GM08714 (cell line): ENCODE measurements around the gene STK25.

Source experiments
- H3K4me3 ChIP-seq: fragments of 200-500 bp; sonication (Bioruptor generic); 2 replicates; pipeline ENCODE4 v1.5.1; 2014; ENCODE audit warnings: mild to moderate bottlenecking, low read length, inconsistent platforms
- ZNF274 ChIP-seq: IDR thresholded peaks from 2 replicates; pipeline ENCODE4 v1.6.1; 2012; ENCODE audit warnings: mild to moderate bottlenecking, low read depth, low read length

Gene STK25

DNA sequence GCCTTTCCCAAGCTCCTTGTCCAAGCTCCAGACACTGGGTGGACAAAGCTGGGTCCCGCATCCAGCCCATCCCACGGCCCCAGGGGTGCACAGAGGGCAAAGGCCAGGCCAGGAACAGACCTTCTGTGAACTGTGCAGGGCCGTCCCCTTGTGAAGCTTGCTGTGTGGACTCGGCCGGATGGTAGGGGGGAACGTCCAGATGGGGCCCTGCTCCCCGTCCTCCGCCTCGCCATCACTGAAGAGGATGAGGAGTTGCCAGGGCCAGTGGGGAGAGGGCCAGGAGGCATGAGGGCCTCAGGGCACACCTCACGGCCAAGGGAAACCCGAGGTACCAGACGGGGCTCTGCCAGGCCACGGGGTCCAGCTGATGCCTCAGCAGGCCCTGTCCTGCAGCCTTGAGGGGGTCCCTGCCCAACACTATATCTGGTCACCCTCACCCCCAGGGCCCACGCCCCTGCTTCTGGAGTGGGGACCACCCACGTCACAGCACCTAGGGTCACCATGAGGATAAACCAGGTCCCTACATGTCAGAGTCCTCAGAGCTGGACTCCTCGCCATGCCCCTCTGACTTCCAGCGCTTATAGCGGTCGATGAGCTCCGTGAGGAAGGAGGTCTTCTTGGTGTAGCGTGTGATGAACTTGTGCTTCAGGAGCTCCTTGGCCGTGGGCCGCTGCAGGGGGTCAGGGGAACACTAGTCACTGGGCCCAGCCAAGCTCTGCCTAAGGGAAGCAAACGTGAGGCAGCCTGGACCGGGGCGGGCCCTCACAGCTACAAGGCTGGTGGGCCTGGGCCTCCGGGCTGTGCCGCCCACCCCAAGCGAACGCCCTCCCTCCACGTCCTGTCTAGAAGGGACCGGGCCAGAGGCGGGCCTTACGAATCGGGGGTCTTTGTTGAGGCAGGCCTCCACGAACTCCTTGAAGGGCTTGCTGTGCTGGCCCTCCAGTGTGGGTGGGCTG is 10.0 kb downstream of the STK25 start:
- TF ChIP-seq ZNF274, result no peak
- no peak overlapping the region for H3K4me3 ChIP-seq

DNA sequence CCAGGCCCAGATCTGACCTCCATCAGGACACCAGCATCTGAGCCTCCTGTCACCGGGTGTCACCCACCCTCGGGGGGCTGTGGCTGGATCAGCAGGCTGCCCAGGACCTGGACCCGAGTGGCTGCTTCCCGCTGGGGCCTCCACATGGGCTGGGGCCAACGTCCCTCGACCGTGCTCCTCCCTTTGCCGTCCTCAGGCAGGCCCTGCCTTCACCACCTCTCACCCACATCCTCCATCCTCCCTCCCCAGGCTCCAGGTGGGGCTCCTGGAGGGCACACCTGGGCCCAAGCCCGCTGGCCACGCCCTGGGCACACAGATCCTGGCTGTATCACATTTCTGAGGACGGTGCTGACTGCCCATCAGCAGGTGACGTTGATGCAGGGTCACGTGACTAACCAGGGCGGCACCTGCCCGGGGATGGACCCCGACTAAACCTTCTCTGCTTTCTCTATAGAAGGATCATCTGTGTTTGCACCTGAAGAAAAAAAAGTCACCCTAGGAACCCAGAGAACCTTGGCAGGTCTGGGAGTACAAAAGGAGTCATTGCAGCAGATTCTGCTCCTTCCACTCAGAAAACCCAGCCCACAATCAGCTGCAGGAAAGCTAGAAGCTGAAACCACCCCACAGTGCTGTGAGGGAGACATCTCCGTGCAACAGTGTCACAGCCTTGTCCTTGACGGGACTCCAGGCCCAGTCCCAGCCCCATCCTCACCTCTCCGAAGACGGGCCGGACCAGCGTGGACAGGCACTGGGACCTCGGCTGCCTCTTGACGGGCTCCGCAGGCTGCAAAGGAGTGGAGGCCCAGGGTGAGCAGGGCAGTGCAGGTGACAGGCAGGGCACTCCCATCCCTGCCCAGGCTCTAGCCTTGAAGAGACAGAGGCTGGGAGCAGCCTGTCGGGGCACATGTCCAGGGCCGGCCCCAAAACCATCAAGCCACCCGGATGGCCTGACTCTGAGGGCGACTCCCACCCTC is 11.2 kb downstream of the STK25 start:
- TF ChIP-seq ZNF274, result no peak
- no peak overlapping the region for H3K4me3 ChIP-seq

DNA sequence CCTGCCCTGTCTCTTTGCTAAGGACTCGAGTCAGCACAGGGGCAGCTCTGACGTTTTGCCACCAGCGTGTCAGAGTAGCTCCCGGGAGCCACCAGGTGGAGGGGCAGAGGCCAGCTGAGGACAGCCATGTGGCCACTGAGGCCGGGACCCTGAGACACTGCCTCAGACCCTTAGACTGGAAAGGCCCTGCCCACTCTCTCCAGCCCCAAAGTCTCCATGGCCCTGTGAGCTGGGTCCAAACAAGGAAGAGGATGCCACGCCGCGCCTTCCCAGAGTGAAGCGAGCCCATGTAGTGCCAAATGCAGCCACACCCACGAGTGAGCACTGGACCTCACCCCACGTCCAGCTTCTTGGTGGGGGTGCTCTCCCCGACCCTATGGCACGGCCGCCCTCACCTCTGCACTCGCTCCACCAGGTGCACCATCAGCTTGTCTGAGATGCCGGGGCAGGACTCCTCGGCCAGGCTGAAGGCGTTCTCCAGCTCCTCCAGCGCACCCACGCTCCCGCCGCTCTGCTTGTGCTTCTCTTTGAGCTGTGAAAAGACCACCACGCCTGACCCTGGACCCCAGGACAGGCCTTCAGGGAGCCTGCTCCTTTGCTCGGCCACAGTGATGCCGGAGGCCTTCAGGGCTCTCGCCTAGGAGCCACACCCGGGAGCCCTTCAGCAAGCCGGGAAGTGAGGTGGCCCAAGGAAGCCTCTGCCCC is 12.2 kb downstream of the STK25 start:
- TF ChIP-seq ZNF274, result no peak

DNA sequence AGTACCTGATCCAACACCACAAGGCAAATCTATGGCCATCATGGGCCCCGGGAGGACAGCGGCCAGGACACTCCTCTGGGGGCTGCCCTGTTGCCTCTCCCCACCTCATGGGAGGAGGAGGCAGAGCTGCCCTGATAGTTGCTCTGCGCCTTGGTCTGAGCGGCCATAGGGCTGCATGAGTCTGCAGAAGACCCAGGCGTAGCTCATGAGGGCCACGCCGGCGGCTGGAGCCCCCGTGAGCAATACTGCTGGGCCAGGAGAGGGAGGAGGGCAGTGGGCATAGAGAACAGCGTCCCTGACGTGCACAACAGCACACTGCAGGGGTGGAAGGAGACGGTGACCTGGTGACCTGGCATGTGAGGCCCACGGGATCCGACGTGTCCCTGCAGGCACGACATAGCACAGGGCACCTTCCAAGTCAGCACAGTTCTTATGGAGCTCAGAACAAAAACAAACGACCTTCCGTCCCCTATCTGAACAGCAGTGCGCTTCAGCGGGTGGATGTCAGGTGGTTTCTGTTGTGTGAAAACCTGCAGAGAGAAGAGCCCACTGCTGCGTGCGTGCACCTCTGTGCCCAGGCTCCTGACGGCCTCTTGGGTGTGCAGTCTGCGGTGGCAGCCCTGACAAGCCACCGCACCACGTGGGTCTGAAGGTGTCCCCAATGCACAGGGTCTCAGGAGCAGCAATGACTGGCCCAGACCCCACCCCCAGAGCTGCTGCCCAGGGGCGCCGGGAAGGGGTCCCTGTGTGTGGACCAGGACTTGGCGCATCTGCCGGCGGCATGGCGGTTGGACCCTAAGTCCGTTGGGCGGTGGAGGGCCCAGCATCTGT is 13.0 kb downstream of the STK25 start:
- TF ChIP-seq ZNF274, result no peak
- H3K4me3 ChIP-seq, result no peak overlapping the region

More for the DNA sequence above, 12.2 kb downstream of the STK25 start:
- H3K4me3 ChIP-seq, result no peak overlapping the region

DNA sequence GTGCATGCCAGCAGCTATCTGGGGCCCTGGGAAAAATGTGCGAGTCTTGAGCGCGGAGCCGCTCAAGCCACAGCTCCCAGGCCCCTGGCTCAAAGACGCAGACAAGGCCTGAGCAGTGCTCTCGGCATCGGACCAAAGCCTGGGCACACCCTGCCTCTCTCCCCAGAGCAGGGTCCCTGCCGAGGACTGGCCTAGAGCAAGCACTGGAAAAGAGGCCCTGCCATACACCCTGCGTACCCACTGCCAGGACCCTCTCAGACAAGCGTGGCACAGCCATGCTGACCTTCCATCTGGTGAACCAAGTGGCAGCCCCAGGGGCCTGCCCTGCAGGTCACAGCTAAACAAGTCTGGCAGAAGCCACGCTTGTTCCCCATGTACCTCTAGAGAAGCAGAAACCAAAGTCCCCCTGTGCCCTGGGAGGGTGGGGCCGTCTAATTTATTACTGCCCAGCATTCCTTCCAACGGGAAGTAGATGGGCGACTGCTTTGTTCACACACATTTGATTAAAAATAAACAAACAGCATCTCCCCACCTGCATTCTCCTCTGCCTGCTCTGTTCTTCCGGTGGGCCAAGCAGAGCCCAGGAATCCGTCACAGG is 14.0 kb downstream of the STK25 start:
- no peak overlapping the region for H3K4me3 ChIP-seq
- TF ChIP-seq ZNF274, result no peak

DNA sequence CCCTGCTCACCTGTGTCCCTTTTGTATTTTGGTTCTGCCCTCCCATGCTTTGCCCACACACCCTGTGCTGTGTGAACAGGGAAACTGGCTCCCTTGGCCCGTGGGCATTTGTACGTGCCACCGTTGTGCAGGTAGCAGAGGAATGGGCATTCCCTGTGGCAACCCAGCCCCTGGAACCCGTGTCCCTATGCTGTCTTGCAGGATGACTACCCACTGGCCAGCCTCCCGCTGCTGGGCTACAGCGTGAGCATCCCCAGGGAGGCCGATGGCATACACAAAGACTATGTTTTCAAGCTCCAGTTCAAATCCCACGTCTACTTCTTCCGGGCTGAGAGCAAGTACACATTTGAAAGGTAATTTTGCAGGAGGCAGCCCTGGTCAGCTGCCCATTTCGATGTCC is 15.3 kb downstream of the STK25 start:
- TF ChIP-seq ZNF274, result no peak
- no peak overlapping the region for H3K4me3 ChIP-seq

DNA sequence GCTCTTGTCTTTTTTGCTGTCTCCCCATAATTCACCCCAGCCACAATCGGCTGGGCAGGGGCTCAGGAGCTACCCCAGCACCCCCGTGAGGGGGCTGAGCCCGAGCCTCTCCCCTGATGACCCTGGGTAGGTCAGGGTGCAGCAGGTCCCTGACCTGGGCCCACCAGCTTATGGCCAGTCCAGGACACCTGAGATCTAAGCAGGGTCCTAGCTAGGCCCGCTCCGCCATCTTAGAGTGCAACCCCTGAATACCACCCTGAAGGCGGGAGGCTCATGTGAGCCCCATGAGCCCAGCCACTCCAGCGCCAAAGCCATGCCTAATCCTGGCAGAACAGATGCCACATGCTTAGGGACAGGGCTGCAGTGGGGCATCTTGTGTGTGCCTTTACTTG is 16.2 kb downstream of the STK25 start:
- H3K4me3 ChIP-seq, result no peak overlapping the region
- TF ChIP-seq ZNF274, result no peak

DNA sequence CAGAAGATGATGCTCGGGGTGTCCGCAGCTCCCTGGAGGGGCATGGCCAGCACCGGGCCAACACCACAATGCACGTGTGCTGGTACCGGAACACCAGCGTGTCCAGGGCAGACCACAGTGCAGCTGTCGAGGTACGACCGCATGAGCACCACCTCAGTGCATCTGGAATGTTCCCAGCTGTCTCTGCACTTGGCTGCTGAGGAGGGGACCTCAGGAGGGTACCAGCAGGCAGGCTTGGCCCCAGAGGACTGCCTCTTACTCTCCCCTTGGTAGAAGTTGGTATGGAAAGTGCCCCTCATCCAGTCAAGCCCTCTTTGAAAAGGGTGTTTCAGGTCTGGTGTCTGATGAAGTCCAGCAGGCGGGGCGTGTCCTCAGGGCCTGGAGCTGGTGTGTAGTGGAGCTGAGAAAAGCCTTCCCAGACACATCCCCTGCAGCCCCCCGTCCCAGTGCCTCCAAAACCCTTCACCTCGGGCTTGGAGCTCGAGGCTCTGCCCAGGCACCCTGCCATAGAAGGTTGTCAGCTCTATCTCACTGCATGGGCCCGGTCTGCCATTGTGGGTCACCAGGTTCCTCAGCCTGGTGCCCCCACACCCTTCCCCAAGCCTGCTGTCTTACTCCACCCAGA is 16.7 kb downstream of the STK25 start:
- no peak overlapping the region for H3K4me3 ChIP-seq
- no peak for TF ChIP-seq ZNF274

DNA sequence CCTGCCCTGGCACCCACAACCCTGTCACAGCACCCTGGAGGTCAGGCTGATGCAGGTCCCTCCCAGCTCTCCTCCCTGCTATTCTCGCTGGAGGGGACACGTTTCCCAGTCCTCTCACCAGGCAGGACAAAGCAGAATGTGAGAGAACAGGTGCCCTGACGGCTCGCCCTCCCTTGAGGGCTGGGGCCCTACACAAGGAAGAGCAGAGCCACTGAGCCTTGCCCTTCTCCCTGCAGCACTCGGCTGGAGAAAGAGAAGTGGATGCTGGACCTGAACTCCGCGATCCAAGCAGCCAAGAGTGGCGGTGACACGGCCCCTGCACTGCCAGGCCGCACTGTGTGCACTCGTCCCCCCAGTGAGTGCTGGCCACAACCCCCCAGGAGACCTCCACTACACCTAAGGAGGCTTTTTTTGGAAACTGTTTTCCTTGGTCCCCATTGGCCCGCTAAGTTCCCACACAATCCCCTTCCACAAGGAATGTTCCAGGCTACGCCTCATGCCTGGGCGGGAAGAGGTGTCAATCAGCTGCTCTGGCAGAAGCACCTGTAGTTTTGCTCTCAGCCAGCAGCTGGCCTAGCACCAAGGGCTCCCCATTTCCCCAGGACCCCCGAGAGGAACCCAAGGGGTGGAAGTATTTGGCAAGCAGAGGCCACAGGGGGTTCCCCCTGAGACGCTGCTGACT is 17.4 kb downstream of the STK25 start:
- no peak for TF ChIP-seq ZNF274
- H3K4me3 ChIP-seq, result no peak overlapping the region

DNA sequence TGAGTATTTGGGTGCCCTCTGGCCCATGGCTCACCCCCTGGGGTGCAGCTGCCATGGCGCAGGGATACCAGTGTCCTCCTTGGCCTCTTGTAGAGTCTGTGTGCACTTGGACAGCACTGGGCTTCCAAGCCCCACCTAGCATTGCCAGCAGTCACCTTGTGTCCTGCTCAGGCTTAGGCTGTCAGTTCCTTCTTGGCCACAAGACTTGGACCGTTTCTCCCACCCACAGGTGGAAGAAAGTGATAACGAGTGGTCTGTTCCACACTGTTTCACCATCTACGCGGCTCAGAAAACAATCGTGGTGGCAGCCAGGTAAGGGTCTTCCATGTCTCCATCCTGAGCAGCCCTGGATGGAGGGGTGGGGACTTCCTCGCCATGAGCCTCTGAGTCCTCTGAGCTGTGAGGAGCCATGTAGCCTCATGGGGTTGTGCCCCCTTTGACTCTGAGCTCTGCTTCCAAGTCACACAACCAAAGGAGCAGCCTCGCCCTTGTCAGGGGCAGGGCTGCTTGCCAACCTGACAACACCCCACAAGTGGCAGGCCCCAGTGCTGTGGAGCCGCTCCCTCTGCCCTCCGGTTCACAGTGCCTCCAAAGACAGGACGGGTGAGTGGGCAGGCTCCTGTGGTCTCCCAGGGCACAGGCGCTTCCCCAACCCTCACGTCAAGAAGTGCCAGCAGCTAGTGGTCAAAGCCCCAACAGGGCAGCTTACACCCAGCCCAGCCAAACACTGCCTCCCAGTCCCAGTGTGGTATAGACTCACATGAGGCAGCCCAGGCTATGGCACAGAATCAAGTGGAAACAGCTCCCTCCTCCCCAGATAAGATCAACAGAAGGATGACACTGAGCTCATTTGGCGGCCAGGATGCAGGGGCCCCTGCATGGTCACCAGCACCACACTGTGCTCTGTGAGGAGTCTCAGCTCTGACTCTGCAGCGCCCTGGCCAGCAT is 18.4 kb downstream of the STK25 start:
- TF ChIP-seq ZNF274, result no peak
- H3K4me3 ChIP-seq, result no peak overlapping the region

DNA sequence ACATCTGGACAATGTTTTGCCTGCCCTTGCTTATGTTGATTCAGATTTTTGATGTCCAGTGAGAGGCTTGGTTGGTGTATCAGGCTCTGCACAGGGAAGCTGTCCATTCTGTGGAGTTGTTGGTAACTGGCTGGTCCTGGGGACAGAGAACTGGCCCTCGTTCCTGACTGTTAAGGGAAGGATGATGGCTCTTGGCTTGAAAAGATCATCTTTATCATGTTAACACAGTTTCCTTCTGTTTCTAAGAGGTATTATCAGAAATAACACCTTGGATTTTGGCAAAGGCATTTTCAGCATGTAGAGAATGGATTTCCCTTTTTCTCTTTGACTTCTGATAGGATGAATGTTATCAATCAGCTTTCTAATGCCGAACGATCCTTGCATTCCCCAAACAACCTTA is 19.3 kb downstream of the STK25 start:
- no peak for TF ChIP-seq ZNF274

More for the DNA sequence above, 19.3 kb downstream of the STK25 start:
- no peak overlapping the region for H3K4me3 ChIP-seq
